RWPE2 (cell line): ENCODE results near the gene PDYN.

Experiments used
- ATAC-seq: fragments of 200-7000 bp; cut with Tn5 transposase; 3 replicates; pipeline ENCODE4 v1.9.1; 2021; ENCODE audit warnings: low read depth
- DNase-seq: peaks from one replicate; pipeline ENCODE4 v3.0.0-alpha.2; 2020; ENCODE audit warnings: low spot score
- H3K27ac ChIP-seq: fragments of 450-650 bp; 2 replicates; pipeline ENCODE4 v1.5.1; 2017; ENCODE audit warnings: mild to moderate bottlenecking; ENCODE audit not compliant: poor library complexity, severe bottlenecking
- H3K27me3 ChIP-seq: fragments of 250-450 bp; sonication (Bioruptor Pico); 2 replicates; pipeline ENCODE4 v1.5.1; 2021; ENCODE audit warnings: mild to moderate bottlenecking, moderate library complexity; ENCODE audit not compliant: insufficient read depth, poor library complexity, severe bottlenecking
- H3K36me3 ChIP-seq: fragments of 250-450 bp; sonication (Bioruptor Pico); 2 replicates; pipeline ENCODE4 v1.5.1; 2020; ENCODE audit warnings: low read depth, mild to moderate bottlenecking, moderate library complexity
- H3K4me1 ChIP-seq: fragments of 250-450 bp; sonication (Bioruptor Pico); 2 replicates; pipeline ENCODE4 v1.5.1; 2021; ENCODE audit warnings: mild to moderate bottlenecking, moderate library complexity; ENCODE audit not compliant: insufficient read depth, poor library complexity, severe bottlenecking
- H3K4me3 ChIP-seq: fragments of 250-450 bp; sonication (Bioruptor Pico); 2 replicates; pipeline ENCODE4 v1.5.1; 2021; ENCODE audit warnings: mild to moderate bottlenecking, moderate library complexity; ENCODE audit not compliant: severe bottlenecking
- H3K9me3 ChIP-seq: fragments of 250-450 bp; sonication (Bioruptor Pico); 2 replicates; pipeline ENCODE4 v1.5.1; 2021; ENCODE audit warnings: mild to moderate bottlenecking, moderate library complexity; ENCODE audit not compliant: severe bottlenecking
- TF ChIP-seq, protein P1 (sequence below): fragments of 450-650 bp; IDR thresholded peaks from one replicate; pipeline ENCODE4 v1.5.1; 2017; ENCODE audit warnings: mild to moderate bottlenecking, moderate library complexity; ENCODE audit not compliant: poor library complexity, severe bottlenecking

The PDYN gene

GRCh38 chr20:1961374-1961773, 32.5 kb downstream of the PDYN start:
- H3K4me1 ChIP-seq: no peaks in the 10 kb centered on the region
- H3K36me3 ChIP-seq: no peaks in the 10 kb centered on the region
- H3K9me3 ChIP-seq: no peaks in the 10 kb centered on the region
- DNase-seq: no peak
- no peak for ATAC-seq
- H3K27ac ChIP-seq: no peak overlapping the region
- TF ChIP-seq, protein P1, sequence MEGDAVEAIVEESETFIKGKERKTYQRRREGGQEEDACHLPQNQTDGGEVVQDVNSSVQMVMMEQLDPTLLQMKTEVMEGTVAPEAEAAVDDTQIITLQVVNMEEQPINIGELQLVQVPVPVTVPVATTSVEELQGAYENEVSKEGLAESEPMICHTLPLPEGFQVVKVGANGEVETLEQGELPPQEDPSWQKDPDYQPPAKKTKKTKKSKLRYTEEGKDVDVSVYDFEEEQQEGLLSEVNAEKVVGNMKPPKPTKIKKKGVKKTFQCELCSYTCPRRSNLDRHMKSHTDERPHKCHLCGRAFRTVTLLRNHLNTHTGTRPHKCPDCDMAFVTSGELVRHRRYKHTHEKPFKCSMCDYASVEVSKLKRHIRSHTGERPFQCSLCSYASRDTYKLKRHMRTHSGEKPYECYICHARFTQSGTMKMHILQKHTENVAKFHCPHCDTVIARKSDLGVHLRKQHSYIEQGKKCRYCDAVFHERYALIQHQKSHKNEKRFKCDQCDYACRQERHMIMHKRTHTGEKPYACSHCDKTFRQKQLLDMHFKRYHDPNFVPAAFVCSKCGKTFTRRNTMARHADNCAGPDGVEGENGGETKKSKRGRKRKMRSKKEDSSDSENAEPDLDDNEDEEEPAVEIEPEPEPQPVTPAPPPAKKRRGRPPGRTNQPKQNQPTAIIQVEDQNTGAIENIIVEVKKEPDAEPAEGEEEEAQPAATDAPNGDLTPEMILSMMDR: no peak
- H3K4me3 ChIP-seq: no peak overlapping the region
- no peaks in the 10 kb centered on the region for H3K27me3 ChIP-seq

DNA sequence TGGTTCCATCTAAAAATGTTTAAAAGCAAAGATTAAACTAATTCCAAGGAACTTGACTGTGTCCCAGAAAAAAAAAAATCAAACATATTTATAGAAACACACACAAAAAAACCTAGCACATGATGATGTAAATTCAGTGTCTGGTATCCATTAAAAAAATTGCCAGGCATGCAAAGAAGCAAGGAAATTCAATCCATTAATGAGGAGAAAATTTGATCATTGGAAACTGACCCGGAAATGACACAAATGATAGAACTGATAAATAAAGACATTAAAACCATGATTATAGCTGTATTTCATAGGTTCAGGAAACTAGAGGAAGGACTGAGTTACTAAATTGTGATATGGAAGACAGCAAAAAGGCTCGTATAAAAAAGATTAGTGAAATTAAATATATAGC, 34.7 kb downstream of the PDYN start:
- TF ChIP-seq, protein P1: no peak

DNA sequence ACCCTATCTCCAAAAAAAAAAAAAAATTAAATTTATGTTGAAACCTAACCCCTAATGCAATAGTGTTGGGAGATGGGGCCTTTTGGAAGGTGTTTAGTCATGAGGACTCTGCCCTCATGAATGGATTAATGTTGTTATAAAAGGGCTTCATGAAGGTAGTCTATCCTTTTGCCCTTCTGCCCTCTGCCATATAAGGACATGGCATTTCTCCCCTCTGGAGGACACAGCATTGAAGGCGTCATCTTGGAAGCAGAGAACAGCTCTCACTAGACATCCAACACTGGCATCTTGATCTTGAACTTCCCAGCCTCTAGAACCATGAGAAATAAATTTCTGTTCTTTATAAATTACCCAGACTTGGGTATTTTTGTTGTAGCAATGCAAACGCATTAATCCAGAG, 35.4 kb downstream of the PDYN start:
- Histone ChIP-seq H3K9me3 (no peaks in the 10 kb centered on the region), H3K4me1 (no peaks in the 10 kb centered on the region), H3K4me3 (no peak overlapping the region), H3K36me3 (no peaks in the 10 kb centered on the region), H3K27ac (no peak overlapping the region), H3K27me3 (no peaks in the 10 kb centered on the region)
- TF ChIP-seq, protein P1: no peak
- no peak for DNase-seq
- ATAC-seq: no peak

More for the DNA sequence above, 34.7 kb downstream of the PDYN start:
- Histone ChIP-seq H3K27ac (no peak overlapping the region), H3K36me3 (no peaks in the 10 kb centered on the region), H3K4me3 (no peak overlapping the region), H3K27me3 (no peaks in the 10 kb centered on the region), H3K9me3 (no peaks in the 10 kb centered on the region), H3K4me1 (no peaks in the 10 kb centered on the region)
- DNase-seq (no peak), ATAC-seq (no peak)

- no peak overlapping the region for H3K4me3 ChIP-seq
- DNase-seq: no peak
- no peaks in the 10 kb centered on the region for H3K27me3 ChIP-seq
- TF ChIP-seq, protein P1: no peak
- no peaks in the 10 kb centered on the region for H3K36me3 ChIP-seq
- ATAC-seq: no peak
- no peaks in the 10 kb centered on the region for H3K9me3 ChIP-seq
- no peaks in the 10 kb centered on the region for H3K4me1 ChIP-seq
- H3K27ac ChIP-seq: no peak overlapping the region
These were observed 38.6 kb downstream of the PDYN start for GRCh38 chr20:1955217-1955616.

GRCh38 chr20:1953621-1954020, 40.2 kb downstream of the PDYN start:
- ATAC-seq: no peak
- H3K9me3 ChIP-seq: no peaks in the 10 kb centered on the region
- no peaks in the 10 kb centered on the region for H3K4me1 ChIP-seq
- DNase-seq: no peak
- H3K36me3 ChIP-seq: no peaks in the 10 kb centered on the region
- TF ChIP-seq, protein P1: no peak
- H3K27ac ChIP-seq: no peak overlapping the region
- no peaks in the 10 kb centered on the region for H3K27me3 ChIP-seq
- no peak overlapping the region for H3K4me3 ChIP-seq
